GM18907 (cell line): ENCODE data around the gene DNAJA3.

Source experiments
- ATAC-seq: cut with Tn5 transposase; IDR thresholded peaks from one replicate; pipeline ENCODE4 v1.9.1; 2021; ENCODE audit warnings: mild to moderate bottlenecking, moderate library complexity; ENCODE audit not compliant: unreplicated experiment

Gene DNAJA3

DNA sequence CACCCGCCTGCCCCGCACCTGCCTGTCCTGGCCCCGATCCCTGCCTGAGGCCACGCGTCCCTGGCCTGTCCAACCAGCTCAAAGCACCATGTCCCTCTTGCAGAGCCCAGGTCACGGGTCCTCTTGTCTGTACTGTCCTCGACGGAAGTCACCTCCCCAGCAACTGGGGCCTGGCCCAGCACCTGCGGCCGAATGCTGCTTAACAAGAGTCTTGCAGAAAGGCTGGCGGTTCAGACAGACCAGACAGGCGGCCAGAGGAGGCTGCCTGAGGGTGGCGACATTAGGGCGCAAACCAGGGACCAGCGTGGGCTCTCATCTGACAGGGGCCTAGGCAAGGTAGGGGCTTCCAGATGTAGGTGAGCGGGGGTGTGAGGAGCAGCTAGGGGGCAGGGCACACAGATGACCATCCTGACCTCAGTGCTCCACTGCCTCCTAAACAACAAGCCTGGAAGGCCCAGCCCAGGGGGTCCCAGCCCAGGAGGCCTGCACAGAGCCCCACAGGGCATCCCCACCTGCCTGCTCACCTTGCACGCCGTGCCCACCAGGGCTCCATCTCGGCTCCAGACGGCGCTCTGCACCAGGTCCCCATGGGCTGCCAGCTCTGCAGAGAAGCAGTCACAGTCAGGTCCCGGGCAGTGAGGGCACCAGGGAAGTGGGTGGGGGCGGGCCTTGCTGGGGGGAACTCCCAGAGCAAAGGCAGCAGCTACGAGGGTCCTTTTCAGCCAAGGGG, 20.5 kb upstream of the DNAJA3 start:
- no peak for ATAC-seq

GRCh38 chr16:4407543-4408322, 17.9 kb upstream of the DNAJA3 start:
- ATAC-seq: no peak

DNA sequence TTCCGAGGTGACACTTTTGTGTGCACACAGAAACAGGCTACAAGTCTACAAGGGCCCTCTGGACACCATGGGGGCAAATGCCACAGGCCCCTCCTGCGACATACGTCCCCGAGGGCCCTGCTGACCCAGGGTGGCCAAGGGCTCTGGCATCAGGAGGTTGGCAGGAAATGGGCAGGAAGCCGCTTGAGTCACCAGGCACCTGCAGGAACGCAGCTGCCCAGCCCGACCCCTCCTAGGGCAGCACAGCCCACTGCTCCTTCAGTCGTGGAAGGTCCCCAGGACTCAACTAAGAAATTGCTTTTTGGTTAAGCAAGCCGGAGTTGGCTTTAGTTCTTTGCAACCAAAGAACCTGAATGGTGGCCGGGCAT, 17.4 kb upstream of the DNAJA3 start:
- ATAC-seq: no peak

- ATAC-seq: no peak
Measured at GRCh38 chr16:4409081-4409932, 16.4 kb upstream of the DNAJA3 start.

GRCh38 chr16:4410335-4411075, 15.2 kb upstream of the DNAJA3 start:
- no peak for ATAC-seq

DNA sequence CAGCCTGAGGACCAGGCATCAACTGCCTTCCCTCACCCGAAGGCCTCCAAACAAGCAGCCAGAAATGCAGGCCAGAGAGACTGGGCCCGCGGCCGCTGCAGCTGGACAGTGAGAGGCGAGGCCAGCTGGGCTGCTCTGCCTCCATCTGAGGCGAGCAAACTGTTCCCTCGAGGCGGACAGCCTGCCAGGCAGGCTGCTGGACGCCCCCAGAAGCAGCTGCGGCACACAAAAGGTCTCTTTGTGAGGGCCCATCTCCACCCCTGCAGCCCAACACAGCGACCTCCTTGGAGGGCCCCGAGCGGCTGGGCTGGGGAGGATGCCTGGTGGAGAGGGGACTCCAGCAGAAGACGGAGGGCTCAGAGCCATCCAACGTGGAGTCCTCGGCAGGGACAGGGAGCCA, 14.0 kb upstream of the DNAJA3 start:
- no peak for ATAC-seq

- ATAC-seq: no peak
Measured at GRCh38 chr16:4412159-4412558, 13.5 kb upstream of the DNAJA3 start.

GRCh38 chr16:4412854-4413253, 12.8 kb upstream of the DNAJA3 start:
- ATAC-seq: no peak

GRCh38 chr16:4414187-4414917, 11.3 kb upstream of the DNAJA3 start:
- ATAC-seq: peak; percentile 67

- peak; percentile 18 for ATAC-seq
Measured at GRCh38 chr16:4415538-4416199, 10.0 kb upstream of the DNAJA3 start.

DNA sequence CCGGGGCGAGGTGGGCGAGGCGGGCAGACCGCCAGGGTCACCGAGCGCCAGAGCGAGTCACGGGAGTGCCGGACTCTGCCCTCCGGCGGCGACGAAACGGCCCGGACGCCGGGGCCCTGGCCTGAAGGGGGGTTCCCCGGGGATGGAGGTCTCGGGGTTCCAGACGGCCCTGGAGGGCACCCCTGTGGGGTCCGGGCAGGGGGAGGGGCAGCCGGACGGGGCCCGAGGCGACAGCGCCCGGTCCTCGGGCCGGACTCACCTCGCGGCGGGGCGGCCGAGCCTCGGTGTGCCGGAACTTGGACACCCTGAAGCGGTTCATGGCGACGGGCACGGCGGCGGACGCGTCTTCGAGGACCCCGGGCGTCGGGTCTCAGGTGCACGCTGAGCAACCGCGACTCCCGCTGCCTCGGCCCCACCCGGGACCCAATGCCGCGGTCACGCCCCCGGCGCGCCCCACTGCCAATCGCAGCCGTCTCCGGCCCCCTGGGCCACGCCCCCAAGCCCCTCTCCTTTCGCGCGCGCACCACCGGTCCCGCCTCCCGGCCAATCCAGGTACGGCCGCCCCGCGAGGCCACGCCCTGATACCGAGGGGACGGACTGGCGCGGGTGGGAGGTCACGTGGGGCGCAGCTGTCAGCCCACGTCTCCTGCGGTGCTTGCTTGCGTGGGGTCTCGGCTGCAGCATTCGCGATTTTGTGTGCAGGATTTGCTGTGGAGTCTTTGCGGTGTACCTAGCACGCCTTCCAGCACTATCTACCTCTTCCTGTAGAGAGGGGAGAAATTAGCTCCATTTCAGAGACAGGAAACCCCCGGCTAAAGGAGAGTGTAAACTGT, 9.3 kb upstream of the DNAJA3 start, which contains the start of gene CORO7:
CORO7 (minus strand) TSS at position 397 of the 833 bp plus-strand sequence; CDS start at position 319, 78 bp downstream.
- ATAC-seq: peak; percentile 63

GRCh38 chr16:4419402-4419959, 6.2 kb upstream of the DNAJA3 start:
- no peak for ATAC-seq

DNA sequence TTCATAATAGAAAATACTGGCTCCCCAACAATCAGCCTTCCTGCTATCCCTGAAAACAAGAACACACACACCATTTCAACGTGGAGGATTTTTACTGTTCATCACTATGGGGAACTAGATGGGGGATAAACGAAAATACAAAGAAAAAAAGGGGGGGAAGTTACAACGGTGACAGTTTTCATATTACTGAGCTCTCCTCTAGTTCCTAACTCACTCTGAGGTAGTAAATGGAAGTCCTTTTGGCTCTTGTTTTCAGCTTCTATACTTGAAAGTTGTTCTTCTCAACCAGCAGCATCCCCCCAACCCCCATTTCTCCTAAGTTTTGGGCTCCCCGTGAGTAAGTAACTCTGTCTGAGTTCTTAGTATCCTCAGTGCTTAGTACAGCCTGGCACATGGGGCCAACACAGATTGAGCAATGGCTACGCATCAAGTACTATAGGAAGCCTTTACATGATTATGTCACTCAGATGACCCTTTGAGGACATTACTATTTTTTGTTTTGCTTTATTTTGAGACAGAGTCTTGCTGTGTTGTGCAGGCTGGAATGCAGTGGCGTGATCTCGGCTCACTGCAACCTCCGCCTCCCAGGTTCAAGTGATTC, 5.1 kb upstream of the DNAJA3 start:
- no peak for ATAC-seq

DNA sequence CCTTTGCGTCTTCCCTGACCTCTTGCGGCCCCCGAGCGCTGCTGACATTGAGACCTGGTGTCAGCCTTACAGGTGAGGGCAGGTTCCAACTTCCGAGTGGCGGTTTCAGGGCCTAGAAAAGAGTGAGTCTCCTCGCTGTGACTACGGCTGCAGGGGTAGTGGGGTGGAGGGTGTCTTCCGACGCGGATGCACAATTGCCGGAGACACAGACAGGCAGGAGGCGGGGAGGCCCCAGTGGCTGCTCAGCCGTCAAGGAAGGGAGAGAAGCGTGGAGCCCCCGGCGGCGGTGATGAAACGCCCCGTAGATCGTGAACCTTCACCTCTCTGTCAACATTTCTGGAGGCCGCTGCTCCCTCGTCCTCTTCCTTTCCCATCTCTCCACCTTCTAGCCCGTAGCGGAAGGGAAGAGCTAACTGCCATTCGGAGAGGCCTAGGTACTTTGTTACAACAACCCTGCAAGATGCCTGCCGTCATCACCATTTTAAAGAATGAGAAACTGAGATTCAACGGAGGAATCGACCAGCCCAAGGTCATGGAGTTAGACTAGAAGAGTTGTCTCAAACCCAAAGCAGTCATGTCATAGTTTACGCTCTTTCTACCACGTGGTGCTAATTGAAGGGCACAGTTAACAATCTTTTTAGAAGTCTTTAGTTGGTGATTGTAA, 485 bp downstream of the DNAJA3 start:
- peak; percentile 46 for ATAC-seq

DNA sequence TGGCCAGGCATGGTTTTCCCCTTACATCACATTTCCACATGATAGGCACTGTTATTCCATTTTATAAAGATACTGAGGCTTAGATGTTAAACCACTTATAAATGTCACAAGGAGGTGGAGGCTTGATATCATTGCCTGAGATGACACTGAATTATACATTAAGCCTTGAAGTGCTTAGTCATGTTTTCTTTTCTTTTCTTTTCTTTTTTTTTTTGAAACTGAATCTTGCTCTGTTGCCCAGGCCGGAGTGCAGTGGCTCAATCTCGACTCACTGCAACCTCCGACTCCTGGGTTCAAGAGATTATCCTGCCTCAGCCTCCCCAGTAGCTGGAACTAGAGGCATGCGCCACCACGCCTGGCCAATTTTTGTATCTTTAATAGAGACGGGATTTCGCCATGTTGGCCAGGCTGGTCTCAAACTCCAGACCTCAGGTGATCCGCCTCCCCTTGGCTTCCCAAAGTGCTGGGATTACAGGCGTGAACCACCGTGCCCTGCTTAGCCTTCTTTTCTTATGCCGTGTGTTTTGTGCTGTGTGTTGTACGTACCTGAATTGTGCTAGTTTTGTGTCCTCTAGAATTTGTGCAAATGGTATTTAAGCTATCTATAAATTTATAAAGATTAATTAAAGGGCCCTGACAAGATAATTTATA, 1.2 kb downstream of the DNAJA3 start:
- no peak for ATAC-seq

GRCh38 chr16:4428500-4428899, 2.8 kb downstream of the DNAJA3 start:
- no peak for ATAC-seq

DNA sequence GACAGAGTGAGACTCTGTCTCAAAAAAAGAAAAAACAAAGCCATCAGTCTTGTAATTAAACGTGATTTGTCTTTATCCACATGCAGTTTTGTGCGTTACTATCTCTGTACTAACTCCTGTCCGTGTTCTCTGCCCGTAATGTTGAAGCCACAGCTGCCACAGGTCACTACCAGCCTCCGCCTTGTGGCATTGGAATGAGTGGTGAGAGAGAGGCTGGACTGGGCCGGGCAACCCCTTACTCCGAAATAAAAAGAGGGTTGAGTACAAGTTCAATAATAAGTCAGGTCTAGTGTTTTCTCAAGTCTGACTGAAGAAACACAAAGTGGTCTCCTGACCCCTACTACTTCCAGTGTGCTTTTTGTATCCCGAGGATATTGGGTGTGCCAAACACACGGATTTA, 5.4 kb downstream of the DNAJA3 start:
- no peak for ATAC-seq
